ENCODE measurements around the gene RPS21.

- TF ChIP-seq CTCF (IDR thresholded peaks at IDR 0.05 in 4 of 5, conservative IDR thresholded peaks at IDR 0.05 in 1 of 5) (no peak), POLR2A (IDR thresholded peaks at IDR 0.05) (no peak)
Measured at GRCh38 chr20:62425281-62426058, 38.6 kb downstream of the RPS21 start.

All from gastrocnemius medialis (tissue), 4 donors.